ENCODE results near the gene GALK1. TPM values are rescaled to one million over a fixed set of nuclear protein-coding genes. Genes with fewer than 3 reads are reported as not detected.
A peak's percentile ranks its signal among the peaks of the same experiment; 100 is the strongest.

The GALK1 gene
- total and polyA plus RNA-seq, 3 donors from 2014 or later = 31.9 to 50.7 (median 32.1) TPM

GRCh38 chr17:75720656-75721462, 44.1 kb downstream of the GALK1 start, which contains the start of gene ITGB4:
TSS of gene ITGB4 (plus strand) at chr17:75721459. CDS start at chr17:75724704, 3,245 bp downstream.
- no peak for TF ChIP-seq POLR2A (IDR thresholded peaks at IDR 0.05)
- no peak for TF ChIP-seq CTCF (IDR thresholded peaks at IDR 0.05)
- Histone ChIP-seq H3K4me1 (peaks cover 2% of the 10 kb centered on the region), H3K9me3 (no peaks in the 10 kb centered on the region), H3K4me3 (peak within 1 kb of the TSS; percentile 32 to 47), H3K27me3 (no peaks in the 10 kb centered on the region), H3K27ac (no peak within 1 kb of the TSS), H3K36me3 (ENCODE audit: low read depth, missing control alignments) (no peaks in the 10 kb centered on the region)
- DNase-seq = no peak
- WGBS, 2 donors = 2 to 7% methylated on average over 4 to 60 of the region's 70 CpGs
- intact Hi-C loops (cut with DNase I; ENCODE audit: low total_unique reads) = no loop called here

- TF ChIP-seq CTCF (IDR thresholded peaks at IDR 0.05) (no peak), POLR2A (IDR thresholded peaks at IDR 0.05) (no peak)
- no peak overlapping the region for H3K27ac ChIP-seq
- no peak for DNase-seq
- intact Hi-C loops (cut with DNase I; ENCODE audit: low total_unique reads) = no loop called here
- H3K27me3 ChIP-seq = no peaks in the 10 kb centered on the region
- H3K4me1 ChIP-seq = peaks cover 2% of the 10 kb centered on the region
- 90% methylated on average over 2 of the region's 2 CpGs for WGBS, 2 donors
- H3K9me3 ChIP-seq = no peaks in the 10 kb centered on the region
- H3K36me3 ChIP-seq (ENCODE audit: low read depth, missing control alignments) = no peaks in the 10 kb centered on the region
- no peak overlapping the region for H3K4me3 ChIP-seq
Observed at GRCh38 chr17:75719732-75720131, 45.3 kb downstream of the GALK1 start.

DNA sequence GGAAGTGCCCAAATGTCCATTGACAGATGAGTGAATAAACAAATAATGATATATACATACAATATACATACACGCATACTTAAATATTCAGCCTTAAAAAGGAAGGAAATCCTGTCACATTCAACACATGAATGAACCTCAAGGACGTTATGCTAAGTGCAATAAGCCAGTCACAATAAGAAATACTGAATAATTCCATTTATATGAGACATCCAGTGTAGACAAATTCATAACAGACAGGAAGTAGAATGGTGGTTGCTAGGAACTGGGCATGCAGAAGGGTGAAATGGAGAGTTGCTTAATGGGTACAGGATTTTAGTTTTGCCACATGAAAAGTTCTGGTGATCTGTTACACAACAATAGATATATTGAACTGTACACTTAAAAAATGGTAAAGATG, 52.5 kb downstream of the GALK1 start:
- Histone ChIP-seq H3K4me1 (no peaks in the 10 kb centered on the region), H3K27ac (no peak overlapping the region), H3K36me3 (ENCODE audit: low read depth, missing control alignments) (no peaks in the 10 kb centered on the region), H3K9me3 (no peaks in the 10 kb centered on the region), H3K27me3 (no peaks in the 10 kb centered on the region), H3K4me3 (no peak overlapping the region)
- no peak for TF ChIP-seq POLR2A (IDR thresholded peaks at IDR 0.05)
- TF ChIP-seq CTCF (IDR thresholded peaks at IDR 0.05) = no peak
- WGBS, 2 donors = 64 to 76% methylated on average over 2 of the region's 2 CpGs
- intact Hi-C loops (cut with DNase I; ENCODE audit: low total_unique reads) = no loop called here
- no peak for DNase-seq

Small RNA genes within 50 kb of the gene (microRNA-seq; reads per million reads assigned to microRNA genes)
- 1.4 to 2.1 reads per million in 2 donors for gene MIR4738 (ENCODE audit: borderline number of aligned reads in 2 of 2, borderline replicate concordance in 1 of 2)

Other genes starting within 250 kb of the GALK1 start
- 10 to 100 TPM; 15.6 to 22.6 TPM for gene CASKIN2, start 249.7 kb downstream of the GALK1 start, total RNA-seq
- 16.9 TPM for gene CASKIN2, start 249.7 kb downstream of the GALK1 start, polyA plus RNA-seq (ENCODE audit: insufficient read depth, low read depth, low replicate concordance)
- gene TSEN54, start 248.7 kb downstream of the GALK1 start, total RNA-seq = 10 to 100 TPM; 45.7 to 46.6 TPM
- 28.3 TPM for gene TSEN54, start 248.7 kb downstream of the GALK1 start, polyA plus RNA-seq (ENCODE audit: insufficient read depth, low read depth, low replicate concordance)
- gene LLGL2, start 239.5 kb downstream of the GALK1 start, total RNA-seq = 10 to 100 TPM; 20.6 to 34.3 TPM
- gene LLGL2, start 239.5 kb downstream of the GALK1 start, polyA plus RNA-seq (ENCODE audit: insufficient read depth, low read depth, low replicate concordance) = 22.9 TPM
- 100 to 1,000 TPM; 139 to 142 TPM for gene MYO15B, start 177.4 kb downstream of the GALK1 start, total RNA-seq
- 70.4 TPM for gene MYO15B, start 177.4 kb downstream of the GALK1 start, polyA plus RNA-seq (ENCODE audit: insufficient read depth, low read depth, low replicate concordance)
- gene SMIM5, start 131.8 kb downstream of the GALK1 start, total RNA-seq = 1 to 10 TPM; 2.0 TPM
- gene SMIM5, start 131.8 kb downstream of the GALK1 start, polyA plus RNA-seq (ENCODE audit: insufficient read depth, low read depth, low replicate concordance) = 1.9 TPM
- 10 to 100 TPM; 81.4 to 99.6 TPM for gene RECQL5, start 98.0 kb downstream of the GALK1 start, total RNA-seq
- 60.0 TPM for gene RECQL5, start 98.0 kb downstream of the GALK1 start, polyA plus RNA-seq (ENCODE audit: insufficient read depth, low read depth, low replicate concordance)
- gene SAP30BP, start 97.9 kb downstream of the GALK1 start, total RNA-seq = 10 to 100 TPM; 86.9 to 95.9 TPM
- gene SAP30BP, start 97.9 kb downstream of the GALK1 start, polyA plus RNA-seq (ENCODE audit: insufficient read depth, low read depth, low replicate concordance) = 78.4 TPM
- gene ITGB4, start 43.7 kb downstream of the GALK1 start, total RNA-seq = 10 to 100 TPM in 1 of 2 donors, 1 to 10 TPM in 1; 7.6 to 11.6 TPM
- 16.4 TPM for gene ITGB4, start 43.7 kb downstream of the GALK1 start, polyA plus RNA-seq (ENCODE audit: insufficient read depth, low read depth, low replicate concordance)
- 10 to 100 TPM; 57.2 to 76.0 TPM for gene UNK, start 19.6 kb upstream of the GALK1 start, total RNA-seq
- 66.7 TPM for gene UNK, start 19.6 kb upstream of the GALK1 start, polyA plus RNA-seq (ENCODE audit: insufficient read depth, low read depth, low replicate concordance)
- 10 to 100 TPM; 15.0 to 20.4 TPM for gene UNC13D, start 79.2 kb upstream of the GALK1 start, total RNA-seq
- 10.2 TPM for gene UNC13D, start 79.2 kb upstream of the GALK1 start, polyA plus RNA-seq (ENCODE audit: insufficient read depth, low read depth, low replicate concordance)
- gene WBP2, start 90.1 kb upstream of the GALK1 start, total RNA-seq = 100 to 1,000 TPM in 1 of 2 donors, 10 to 100 TPM in 1; 96.1 to 127 TPM
- gene WBP2, start 90.1 kb upstream of the GALK1 start, polyA plus RNA-seq (ENCODE audit: insufficient read depth, low read depth, low replicate concordance) = 217 TPM
- gene TRIM47, start 113.4 kb upstream of the GALK1 start, total RNA-seq = 10 to 100 TPM; 43.5 to 48.6 TPM
- 18.3 TPM for gene TRIM47, start 113.4 kb upstream of the GALK1 start, polyA plus RNA-seq (ENCODE audit: insufficient read depth, low read depth, low replicate concordance)
- 10 to 100 TPM; 23.4 to 25.5 TPM for gene TRIM65, start 131.8 kb upstream of the GALK1 start, total RNA-seq
- 8.6 TPM for gene TRIM65, start 131.8 kb upstream of the GALK1 start, polyA plus RNA-seq (ENCODE audit: insufficient read depth, low read depth, low replicate concordance)
- gene MRPL38, start 139.7 kb upstream of the GALK1 start, total RNA-seq = 10 to 100 TPM; 88.2 to 88.7 TPM
- 101 TPM for gene MRPL38, start 139.7 kb upstream of the GALK1 start, polyA plus RNA-seq (ENCODE audit: insufficient read depth, low read depth, low replicate concordance)
- gene FBF1, start 175.8 kb upstream of the GALK1 start, total RNA-seq = 100 to 1,000 TPM in 1 of 2 donors, 10 to 100 TPM in 1; 81.1 to 119 TPM
- 85.4 TPM for gene FBF1, start 175.8 kb upstream of the GALK1 start, polyA plus RNA-seq (ENCODE audit: insufficient read depth, low read depth, low replicate concordance)
- gene ACOX1, start 214.0 kb upstream of the GALK1 start, total RNA-seq = 10 to 100 TPM; 64.1 to 77.7 TPM
- gene ACOX1, start 214.0 kb upstream of the GALK1 start, polyA plus RNA-seq (ENCODE audit: insufficient read depth, low read depth, low replicate concordance) = 24.1 TPM
- 10 to 100 TPM; 15.4 to 17.8 TPM for gene TEN1, start 214.0 kb upstream of the GALK1 start, total RNA-seq
- gene TEN1, start 214.0 kb upstream of the GALK1 start, polyA plus RNA-seq (ENCODE audit: insufficient read depth, low read depth, low replicate concordance) = 19.5 TPM
- 10 to 100 TPM; 16.9 to 17.1 TPM for gene CDK3, start 235.7 kb upstream of the GALK1 start, total RNA-seq
- 15.0 TPM for gene CDK3, start 235.7 kb upstream of the GALK1 start, polyA plus RNA-seq (ENCODE audit: insufficient read depth, low read depth, low replicate concordance)